ENCODE results near the gene COMMD7.

Gene COMMD7

DNA sequence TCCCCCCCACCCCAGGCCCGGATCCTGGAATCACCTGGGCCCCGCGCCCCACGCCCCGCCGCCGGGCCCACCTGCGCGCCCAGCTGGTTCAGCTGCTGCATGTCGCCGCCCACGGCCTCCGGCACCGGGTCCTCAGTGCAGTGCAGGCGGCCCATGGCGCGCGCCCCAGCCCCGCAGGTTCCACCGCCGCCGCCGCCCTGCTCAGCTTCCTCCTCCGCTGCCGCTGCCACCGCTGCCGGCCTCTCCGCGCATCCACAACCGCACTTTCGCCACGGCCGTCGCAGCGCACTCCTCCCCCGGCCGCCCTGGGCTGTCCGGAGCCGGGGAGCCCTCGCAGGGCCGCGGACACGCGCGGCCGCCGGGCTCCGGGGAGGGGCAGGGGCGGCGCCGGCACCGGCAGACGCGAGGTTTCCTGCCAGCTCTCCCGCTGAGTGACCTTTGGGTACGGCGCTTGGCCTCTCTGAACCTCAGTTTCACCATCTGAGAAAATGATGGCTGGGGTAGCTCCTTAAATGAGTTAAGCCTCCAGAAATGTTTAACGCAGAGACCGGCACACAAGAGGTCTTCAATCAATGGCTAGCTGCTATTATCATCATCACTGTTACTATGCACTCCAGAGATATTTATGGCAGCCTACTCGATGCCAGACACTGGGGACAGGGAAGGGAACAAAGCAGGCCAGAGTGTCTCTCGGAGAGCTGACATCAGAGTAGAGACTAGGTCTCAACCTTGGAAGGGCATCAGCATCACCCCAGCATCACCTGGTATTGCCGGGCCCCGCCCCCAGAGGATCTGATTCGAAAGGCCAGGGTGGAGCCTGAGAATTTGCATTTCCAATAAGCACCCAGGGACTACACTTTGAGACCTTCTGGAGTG is at the start of gene COMMD7:
Gene COMMD7, minus strand, starts transcription at position 231 of the 876 bp plus-strand sequence. Its CDS starts 76 bp downstream, at position 155.
- peak; percentile 41 for DNase-seq (ENCODE audit: low read depth)

- no peak for DNase-seq (ENCODE audit: low read depth)
Observed at GRCh38 chr20:32792731-32793458, 49.6 kb upstream of the COMMD7 start.

- DNase-seq (ENCODE audit: low read depth) = peak; percentile 23
Observed at GRCh38 chr20:32792316-32792715, 49.0 kb upstream of the COMMD7 start.

- no peak for DNase-seq (ENCODE audit: low read depth)
Observed at GRCh38 chr20:32790751-32791057, 47.4 kb upstream of the COMMD7 start.

DNA sequence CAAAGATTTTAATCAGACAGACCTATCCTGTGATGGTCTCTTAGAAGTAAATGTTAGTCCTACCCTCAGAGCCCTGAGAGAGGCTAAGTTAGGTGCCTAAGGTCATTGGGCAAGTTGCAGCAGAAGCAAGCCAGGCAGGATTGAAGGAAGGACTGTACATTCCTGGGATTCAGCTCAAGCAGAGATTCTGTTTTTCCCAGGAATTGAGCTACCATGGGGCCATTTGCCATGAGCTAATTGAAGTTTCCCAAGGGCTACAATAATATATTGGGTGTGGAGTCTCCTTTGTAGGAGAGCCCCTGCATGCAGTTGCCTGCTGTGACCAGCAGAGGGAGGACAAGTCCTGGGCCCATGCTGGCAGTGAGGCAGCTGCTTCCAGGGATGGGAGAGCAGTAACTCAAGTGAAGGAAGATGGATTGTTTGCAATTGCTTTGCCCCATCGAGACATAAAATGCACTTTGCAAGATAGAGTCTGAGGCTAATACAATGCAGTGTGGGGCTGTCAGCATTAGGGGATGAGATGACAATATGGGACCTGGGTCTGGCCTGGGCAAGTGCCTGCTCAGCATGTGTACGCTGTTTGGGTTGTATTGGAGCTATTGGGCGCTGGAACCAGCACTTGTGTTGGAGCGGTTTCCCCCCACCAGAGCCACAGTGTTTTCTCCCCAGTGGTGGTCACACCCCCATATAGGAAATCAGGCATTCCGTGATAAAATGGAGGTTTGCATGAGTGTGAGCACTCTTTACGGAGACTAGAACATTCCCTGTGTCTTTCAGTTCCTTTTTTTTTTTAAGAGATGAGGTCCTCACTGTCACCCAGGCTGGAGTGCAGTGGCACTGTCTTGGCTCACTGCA is 46.9 kb upstream of the COMMD7 start:
- DNase-seq (ENCODE audit: low read depth) = peak; percentile 73

- no peak for DNase-seq (ENCODE audit: low read depth)
Observed at GRCh38 chr20:32787168-32787567, 43.9 kb upstream of the COMMD7 start.

DNA sequence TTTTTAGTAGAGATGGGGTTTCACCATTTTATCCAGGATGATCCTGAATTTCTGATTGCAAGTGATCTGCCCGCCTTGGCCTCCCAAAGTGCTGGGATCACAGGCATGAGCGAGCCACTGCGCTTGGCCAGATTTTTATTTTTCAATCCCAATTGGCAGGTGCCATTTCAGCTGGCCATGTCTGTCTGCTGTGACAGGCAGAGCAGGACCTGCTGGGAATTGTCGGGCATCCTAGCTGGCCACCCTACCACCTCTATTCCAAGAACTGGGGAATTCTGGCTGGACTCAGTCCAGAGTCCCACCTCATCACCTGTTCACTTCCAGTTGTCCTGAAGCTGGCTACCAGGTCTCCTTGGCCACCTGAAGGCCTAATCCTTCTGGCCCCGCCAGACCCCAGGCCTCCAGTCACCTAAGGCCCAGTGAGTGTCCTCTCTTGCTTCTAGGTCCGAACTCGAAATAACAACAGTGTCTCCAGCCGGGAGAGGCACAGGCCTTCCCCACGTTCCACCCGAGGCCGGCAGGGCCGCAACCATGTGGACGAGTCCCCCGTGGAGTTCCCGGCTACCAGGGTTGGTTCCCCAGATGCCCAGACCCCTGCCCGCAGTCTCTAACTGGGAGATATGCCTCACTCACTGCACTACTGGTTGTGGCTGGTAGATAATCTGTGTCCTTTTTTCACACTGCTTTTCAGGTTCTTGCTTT is 42.9 kb upstream of the COMMD7 start:
- DNase-seq (ENCODE audit: low read depth) = no peak

DNA sequence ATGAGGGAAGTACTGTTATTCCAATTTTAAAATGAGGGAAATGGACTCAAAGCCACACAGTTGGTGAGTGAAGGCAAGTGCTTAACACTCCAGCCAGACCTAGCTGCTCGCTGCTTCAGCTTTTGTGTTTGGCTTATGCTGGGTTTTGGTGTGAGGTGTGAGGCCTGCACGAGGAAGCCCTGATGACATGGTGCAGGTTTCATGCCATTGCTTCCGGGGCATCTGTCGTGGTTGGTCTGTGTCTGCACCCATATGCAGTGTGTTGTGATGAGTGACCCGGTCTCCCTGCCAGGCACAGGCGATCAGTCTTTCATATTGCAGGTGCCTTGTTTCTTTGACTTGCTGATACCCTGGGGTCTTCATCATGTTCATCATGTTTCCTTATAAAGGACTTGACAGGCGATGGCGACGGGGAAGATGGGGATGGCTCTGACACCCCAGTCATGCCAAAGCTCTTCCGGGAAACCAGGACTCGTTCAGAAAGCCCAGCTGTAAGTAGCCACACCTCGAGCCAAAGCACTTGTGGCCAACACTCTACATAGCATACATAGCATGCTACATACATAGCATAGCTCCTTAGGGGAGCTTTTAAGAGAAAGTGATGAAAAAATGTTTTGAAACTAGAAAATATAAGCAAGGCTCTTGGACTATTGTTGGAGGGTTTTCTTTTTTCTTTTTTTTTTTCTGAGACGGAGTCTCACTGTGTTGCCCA is 41.3 kb upstream of the COMMD7 start:
- no peak for DNase-seq (ENCODE audit: low read depth)

- no peak for DNase-seq (ENCODE audit: low read depth)
Observed at GRCh38 chr20:32780749-32781655, 37.7 kb upstream of the COMMD7 start.

- no peak for DNase-seq (ENCODE audit: low read depth)
Observed at GRCh38 chr20:32780278-32780677, 37.0 kb upstream of the COMMD7 start.

DNA sequence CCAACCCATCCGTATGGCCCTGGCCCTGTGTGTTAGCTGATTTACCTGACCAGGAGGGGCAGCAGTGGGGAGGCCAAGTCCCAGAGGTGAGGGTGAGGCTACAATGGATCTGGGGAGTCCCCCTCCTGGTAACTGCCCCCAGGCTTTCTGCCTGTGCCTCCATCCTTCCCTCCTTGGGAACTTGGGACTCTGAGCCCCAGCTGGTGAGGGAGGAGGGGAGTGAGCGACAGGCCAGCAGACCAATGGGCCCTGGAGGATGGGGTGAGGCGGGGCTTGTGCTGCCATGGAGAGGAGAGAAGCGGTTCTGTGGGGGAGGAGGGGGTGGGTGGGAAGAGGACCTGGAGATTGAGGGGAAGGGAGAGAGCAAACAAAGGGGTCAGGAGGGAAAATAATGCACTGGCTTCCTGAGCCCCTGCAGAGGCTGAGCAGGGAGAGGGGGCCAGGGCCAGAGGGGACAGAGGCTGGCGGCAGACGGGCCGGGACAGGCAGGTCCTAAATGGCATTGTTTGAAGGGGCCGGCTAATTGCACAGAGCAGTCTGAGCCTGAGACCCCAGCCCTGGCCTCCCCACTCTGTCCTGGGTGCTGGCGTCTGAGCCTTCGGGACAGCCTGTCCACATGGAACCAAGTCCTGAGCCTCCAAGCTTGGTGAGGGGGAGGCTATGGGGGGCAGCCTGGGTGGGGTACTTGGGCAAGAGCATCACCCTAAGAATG is 36.4 kb upstream of the COMMD7 start:
- no peak for DNase-seq (ENCODE audit: low read depth)

DNA sequence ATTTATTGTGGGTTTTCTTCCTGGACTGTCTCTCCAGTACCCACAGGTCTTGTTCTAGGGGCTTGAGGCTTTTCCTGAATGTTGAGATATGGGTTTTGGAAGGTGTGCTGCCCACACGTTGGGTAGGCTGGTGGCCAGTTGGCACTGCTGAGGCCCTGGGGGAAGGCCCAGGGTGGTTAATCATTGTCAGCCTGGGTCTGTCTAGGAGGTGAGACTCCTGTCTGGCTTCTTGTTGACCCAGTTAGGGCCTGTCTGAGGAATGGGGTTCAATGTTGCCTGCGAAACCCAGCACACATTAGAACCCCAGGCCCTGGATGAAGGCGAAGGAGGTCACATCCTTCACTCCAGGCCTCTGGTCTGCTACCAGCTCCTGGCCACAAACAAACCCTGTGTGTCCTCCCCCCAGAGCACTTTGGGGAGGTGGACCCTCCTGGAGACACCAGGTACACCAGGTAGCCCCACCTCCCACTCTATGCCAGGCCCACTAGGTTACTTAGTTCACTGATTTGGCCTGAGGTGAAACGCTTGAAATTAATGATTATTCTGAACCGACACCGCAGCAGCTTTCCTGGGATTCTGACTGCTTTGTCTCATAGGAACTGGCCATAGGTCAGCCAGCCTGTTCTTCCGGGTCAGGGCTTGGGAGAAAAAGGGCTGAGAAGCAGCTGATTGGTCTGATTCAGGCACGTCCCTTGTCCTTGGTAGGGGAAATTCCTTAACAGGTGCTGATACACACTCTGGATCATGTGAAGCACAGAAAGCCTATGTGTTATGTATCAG is 34.1 kb upstream of the COMMD7 start:
- no peak for DNase-seq (ENCODE audit: low read depth)

- DNase-seq (ENCODE audit: low read depth) = no peak
Observed at GRCh38 chr20:32775336-32775991, 32.2 kb upstream of the COMMD7 start.

DNA sequence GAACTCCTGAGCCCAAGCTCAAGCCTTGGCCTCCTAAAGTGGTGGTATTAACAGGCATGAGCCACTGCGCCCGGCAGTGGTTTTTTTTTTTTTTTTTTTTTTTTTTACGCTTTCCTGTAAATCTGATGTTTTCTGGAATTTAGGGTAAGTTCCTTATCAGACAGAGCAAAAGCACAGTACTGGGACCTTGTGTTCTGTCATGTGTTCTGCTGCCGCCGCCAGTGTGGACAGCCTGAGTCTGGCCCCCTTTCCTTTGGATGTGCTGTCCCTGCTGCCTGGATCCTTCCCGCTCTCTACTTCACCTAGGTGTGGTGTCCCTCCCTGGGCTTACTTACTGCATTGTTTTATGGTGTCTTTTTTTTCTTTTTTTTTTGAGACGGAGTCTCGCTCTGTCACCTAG is 30.6 kb upstream of the COMMD7 start:
- DNase-seq (ENCODE audit: low read depth) = no peak

DNA sequence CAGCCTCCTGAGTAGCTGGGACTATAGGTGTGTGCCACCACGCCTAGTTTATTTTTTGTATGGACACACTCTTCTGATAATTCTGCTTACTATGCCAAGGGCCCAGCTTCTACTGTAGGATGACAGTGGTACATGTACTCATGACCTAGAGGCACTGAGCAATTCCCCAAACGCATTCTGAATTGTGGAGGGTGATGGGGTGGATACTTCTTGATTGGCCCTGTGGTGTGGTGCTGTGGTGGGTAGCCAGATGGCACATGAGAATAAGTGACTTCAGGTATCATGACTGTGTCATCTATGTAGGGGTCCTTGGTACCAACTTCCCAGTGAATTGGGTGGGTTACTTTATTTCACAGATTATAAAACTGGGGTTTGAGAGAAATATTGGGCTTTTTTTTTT is 30.0 kb upstream of the COMMD7 start:
- DNase-seq (ENCODE audit: low read depth) = no peak

DNA sequence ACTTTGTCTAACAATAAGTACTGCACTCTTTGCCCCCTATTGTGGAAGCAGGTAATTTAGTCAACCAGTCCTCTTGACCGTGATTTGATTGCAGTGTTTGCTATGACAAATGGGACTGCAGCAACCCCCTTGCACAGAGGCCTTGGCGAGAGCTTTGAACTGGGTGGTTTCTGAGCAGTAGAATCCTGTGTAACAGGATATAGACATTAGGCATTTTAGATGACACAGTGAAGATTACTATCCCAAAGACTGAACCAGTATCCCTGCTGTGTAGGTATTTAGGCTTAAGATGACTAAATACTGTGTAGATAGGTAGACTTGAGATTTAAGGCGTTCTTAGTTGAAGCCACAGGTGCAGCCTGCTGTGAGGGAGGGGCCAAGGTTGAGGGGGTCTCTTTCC is 28.8 kb upstream of the COMMD7 start:
- DNase-seq (ENCODE audit: low read depth) = no peak

DNA sequence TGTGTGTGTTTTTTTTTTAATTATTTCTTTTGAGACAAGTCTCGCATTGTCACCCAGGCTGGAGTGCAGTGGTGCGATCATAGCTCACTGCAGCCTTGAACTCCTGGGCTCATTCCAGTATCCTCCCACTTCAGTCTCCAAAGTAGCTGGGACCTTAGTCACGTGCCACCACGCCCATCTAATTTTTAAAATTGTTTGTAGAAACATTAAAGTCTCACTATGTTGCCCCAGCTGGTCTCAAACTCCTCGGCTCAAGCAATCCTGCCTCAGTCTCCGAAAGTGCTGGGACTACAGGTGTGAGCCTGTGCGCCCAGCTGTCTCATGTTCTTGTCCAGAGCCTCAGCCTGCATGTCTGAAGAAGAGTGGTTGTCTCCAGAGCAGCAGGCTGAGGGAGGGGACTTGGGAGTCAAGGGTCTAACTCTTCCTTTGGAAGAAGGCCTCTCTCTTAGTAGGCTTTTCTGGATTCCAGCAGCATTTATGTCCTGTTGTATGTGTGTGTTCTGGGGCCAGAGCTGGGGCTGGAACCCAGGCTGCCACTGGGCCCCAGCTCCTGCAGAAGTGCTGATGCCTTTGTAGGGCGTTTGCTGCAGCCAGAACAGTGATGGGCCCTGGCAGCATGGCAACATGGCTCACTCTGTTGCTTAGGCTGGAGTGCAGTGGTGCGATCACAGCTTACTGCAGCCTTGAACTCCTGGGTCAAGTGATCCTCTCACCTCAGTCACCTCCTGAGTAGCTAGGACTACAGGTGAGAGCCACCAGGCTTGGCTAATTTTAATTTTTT is 24.3 kb upstream of the COMMD7 start:
- DNase-seq (ENCODE audit: low read depth) = no peak
